Activated naive CD8-positive, alpha-beta T cell treated with anti-CD3 and anti-CD28 coated beads, Interleukin-2, amount 10 ng/mL, durations not matched to agents 7 days and 5 days (primary cell): ENCODE measurements around the gene CNTFR. TPM values are rescaled to one million over a fixed set of nuclear protein-coding genes. Genes with fewer than 3 reads are reported as not detected.

Experiments used
- ATAC-seq: fragments of 150-1000 bp; cut with Tn5 transposase; one replicate; pipeline ENCODE4 v1.10.0; 2021; ENCODE audit warnings: low read depth, moderate library complexity
- POLR2A ChIA-PET: fragments of 350-600 bp; sonication (Branson Sonifier 250); formaldehyde crosslinking; loops from one replicate; lab custom pipeline; 2021; ENCODE audit warnings: antibody characterized with exemption; lab: Charles Lee
- DNase-seq: peaks from one replicate; pipeline ENCODE4 v3.0.0; 2021
- H3K27ac Mint-ChIP-seq: one replicate; pipeline ENCODE4 v1.8.0; 2022; ENCODE audit warnings: mild to moderate bottlenecking, mixed read lengths
- H3K27me3 Mint-ChIP-seq: one replicate; pipeline ENCODE4 v1.8.0; 2022; ENCODE audit warnings: mild to moderate bottlenecking, moderate library complexity, mixed read lengths
- H3K36me3 Mint-ChIP-seq: one replicate; pipeline ENCODE4 v1.8.0; 2021; ENCODE audit warnings: mild to moderate bottlenecking, mixed read lengths
- H3K4me1 Mint-ChIP-seq: one replicate; pipeline ENCODE4 v1.8.0; 2021; ENCODE audit warnings: mixed read lengths
- H3K4me3 Mint-ChIP-seq: one replicate; pipeline ENCODE4 v1.8.0; 2022; ENCODE audit warnings: mild to moderate bottlenecking, moderate library complexity, mixed read lengths
- H3K9me3 Mint-ChIP-seq: one replicate; pipeline ENCODE4 v1.8.0; 2021; ENCODE audit warnings: mixed read lengths
- total RNA-seq, 2 experiments: library from RNA; stranded (reverse); gene quantifications; one replicate each; pipeline ENCODE4 v1.2.3, GENCODE V29; 2021

CNTFR gene
- total RNA-seq, 2 experiments from 2014 or later, result not detected

GRCh38 chr9:34591248-34591916 is 1.9 kb upstream of the CNTFR start:
- Mint-ChIP-seq H3K27ac (no peak overlapping the region), H3K9me3 (no peaks in the 10 kb centered on the region), H3K27me3 (peaks cover 73% of the 10 kb centered on the region), H3K4me1 (peaks cover 20% of the 10 kb centered on the region), H3K36me3 (no peaks in the 10 kb centered on the region), H3K4me3 (peak overlapping the region; percentile 66)
- ATAC-seq (peak; percentile 70), DNase-seq (peak; percentile 89)
- POLR2A ChIA-PET, result interaction anchor here (0.9 kb wide), 1 partner anchor 46 kb away, joined by 4 read pairs; the partner anchor contains the start of gene SIGMAR1

GRCh38 chr9:34590381-34591247 is 1.1 kb upstream of the CNTFR start:
- Mint-ChIP-seq H3K4me1 (peaks cover 20% of the 10 kb centered on the region), H3K36me3 (no peaks in the 10 kb centered on the region), H3K27me3 (peaks cover 80% of the 10 kb centered on the region), H3K4me3 (peak overlapping the region; percentile 66), H3K9me3 (no peaks in the 10 kb centered on the region), H3K27ac (no peak overlapping the region)
- peak; percentile 45 for DNase-seq
- POLR2A ChIA-PET, result no interaction called here
- no peak for ATAC-seq

GRCh38 chr9:34588671-34589635 is 571 bp downstream of the CNTFR start:
- H3K4me1 Mint-ChIP-seq, result peaks cover 20% of the 10 kb centered on the region
- POLR2A ChIA-PET, result no interaction called here
- no peaks in the 10 kb centered on the region for H3K9me3 Mint-ChIP-seq
- ATAC-seq, result no peak
- H3K36me3 Mint-ChIP-seq, result no peaks in the 10 kb centered on the region
- no peak for DNase-seq
- H3K27me3 Mint-ChIP-seq, result peaks cover 85% of the 10 kb centered on the region
- no peak overlapping the region for H3K27ac Mint-ChIP-seq
- H3K4me3 Mint-ChIP-seq, result peak overlapping the region; percentile 53

GRCh38 chr9:34587271-34587670 is 2.3 kb downstream of the CNTFR start:
- no peaks in the 10 kb centered on the region for H3K9me3 Mint-ChIP-seq
- no peak overlapping the region for H3K4me3 Mint-ChIP-seq
- H3K27ac Mint-ChIP-seq, result no peak overlapping the region
- peaks cover 14% of the 10 kb centered on the region for H3K4me1 Mint-ChIP-seq
- H3K36me3 Mint-ChIP-seq, result no peaks in the 10 kb centered on the region
- DNase-seq (no peak), ATAC-seq (no peak)
- POLR2A ChIA-PET, result no interaction called here
- peaks cover 74% of the 10 kb centered on the region for H3K27me3 Mint-ChIP-seq

- no peaks in the 10 kb centered on the region for H3K36me3 Mint-ChIP-seq
- H3K27ac Mint-ChIP-seq, result no peak overlapping the region
- no peak for DNase-seq
- ATAC-seq, result no peak
- POLR2A ChIA-PET, result interaction anchor here (0.6 kb wide), 1 partner anchor 29 kb away, joined by 3 read pairs; no protein-coding TSS in a partner anchor
- no peaks in the 10 kb centered on the region for H3K9me3 Mint-ChIP-seq
- H3K4me1 Mint-ChIP-seq, result peaks cover 11% of the 10 kb centered on the region
- H3K4me3 Mint-ChIP-seq, result no peak overlapping the region
- peaks cover 66% of the 10 kb centered on the region for H3K27me3 Mint-ChIP-seq
Observed at GRCh38 chr9:34585946-34586669, 3.4 kb downstream of the CNTFR start.

GRCh38 chr9:34584970-34585369 is 4.6 kb downstream of the CNTFR start:
- peaks cover 68% of the 10 kb centered on the region for H3K27me3 Mint-ChIP-seq
- H3K9me3 Mint-ChIP-seq, result no peaks in the 10 kb centered on the region
- H3K4me3 Mint-ChIP-seq, result no peak overlapping the region
- H3K27ac Mint-ChIP-seq, result no peak overlapping the region
- no peaks in the 10 kb centered on the region for H3K36me3 Mint-ChIP-seq
- ATAC-seq, result no peak
- DNase-seq, result no peak
- H3K4me1 Mint-ChIP-seq, result peaks cover 4% of the 10 kb centered on the region
- POLR2A ChIA-PET, result no interaction called here

GRCh38 chr9:34582787-34583186 is 6.7 kb downstream of the CNTFR start:
- H3K36me3 Mint-ChIP-seq, result no peaks in the 10 kb centered on the region
- H3K9me3 Mint-ChIP-seq, result no peaks in the 10 kb centered on the region
- no peak overlapping the region for H3K27ac Mint-ChIP-seq
- POLR2A ChIA-PET, result no interaction called here
- DNase-seq (no peak), ATAC-seq (no peak)
- no peak overlapping the region for H3K4me3 Mint-ChIP-seq
- peaks cover 69% of the 10 kb centered on the region for H3K27me3 Mint-ChIP-seq
- H3K4me1 Mint-ChIP-seq, result peaks cover 2% of the 10 kb centered on the region

- peaks cover 3% of the 10 kb centered on the region for H3K4me1 Mint-ChIP-seq
- no peak overlapping the region for H3K27ac Mint-ChIP-seq
- no peak overlapping the region for H3K4me3 Mint-ChIP-seq
- no peaks in the 10 kb centered on the region for H3K9me3 Mint-ChIP-seq
- H3K36me3 Mint-ChIP-seq, result no peaks in the 10 kb centered on the region
- POLR2A ChIA-PET, result no interaction called here
- no peak for DNase-seq
- no peak for ATAC-seq
- peaks cover 67% of the 10 kb centered on the region for H3K27me3 Mint-ChIP-seq
Observed at GRCh38 chr9:34581318-34581717, 8.2 kb downstream of the CNTFR start.

GRCh38 chr9:34580358-34580757 is 9.2 kb downstream of the CNTFR start:
- H3K9me3 Mint-ChIP-seq, result no peaks in the 10 kb centered on the region
- H3K27ac Mint-ChIP-seq, result no peak overlapping the region
- no peak overlapping the region for H3K4me3 Mint-ChIP-seq
- H3K36me3 Mint-ChIP-seq, result no peaks in the 10 kb centered on the region
- POLR2A ChIA-PET, result no interaction called here
- H3K4me1 Mint-ChIP-seq, result peaks cover 3% of the 10 kb centered on the region
- no peak for DNase-seq
- no peak for ATAC-seq
- peaks cover 64% of the 10 kb centered on the region for H3K27me3 Mint-ChIP-seq

GRCh38 chr9:34579808-34580163 is 9.7 kb downstream of the CNTFR start:
- Mint-ChIP-seq H3K36me3 (no peaks in the 10 kb centered on the region), H3K9me3 (no peaks in the 10 kb centered on the region), H3K4me1 (peaks cover 3% of the 10 kb centered on the region), H3K27me3 (peaks cover 61% of the 10 kb centered on the region), H3K4me3 (no peak overlapping the region), H3K27ac (no peak overlapping the region)
- DNase-seq (no peak), ATAC-seq (no peak)
- POLR2A ChIA-PET, result no interaction called here

- no peak for ATAC-seq
- H3K36me3 Mint-ChIP-seq, result no peaks in the 10 kb centered on the region
- H3K9me3 Mint-ChIP-seq, result no peaks in the 10 kb centered on the region
- no peak overlapping the region for H3K4me3 Mint-ChIP-seq
- peaks cover 57% of the 10 kb centered on the region for H3K27me3 Mint-ChIP-seq
- POLR2A ChIA-PET, result no interaction called here
- peaks cover 3% of the 10 kb centered on the region for H3K4me1 Mint-ChIP-seq
- H3K27ac Mint-ChIP-seq, result no peak overlapping the region
- DNase-seq, result no peak
Observed at GRCh38 chr9:34579104-34579807, 10.3 kb downstream of the CNTFR start.
